C4-2B (cell line): ENCODE results near the gene MSANTD4.

Source experiments
- ZFX ChIP-seq: fragments of 450-650 bp; IDR thresholded peaks from 2 replicates; pipeline ENCODE4 v1.6.1; 2017
- TF ChIP-seq, protein P1 (sequence below): fragments of 450-650 bp; conservative IDR thresholded peaks from 2 replicates; pipeline ENCODE4 v1.5.1; 2017; ENCODE audit warnings: mild to moderate bottlenecking

DNA sequence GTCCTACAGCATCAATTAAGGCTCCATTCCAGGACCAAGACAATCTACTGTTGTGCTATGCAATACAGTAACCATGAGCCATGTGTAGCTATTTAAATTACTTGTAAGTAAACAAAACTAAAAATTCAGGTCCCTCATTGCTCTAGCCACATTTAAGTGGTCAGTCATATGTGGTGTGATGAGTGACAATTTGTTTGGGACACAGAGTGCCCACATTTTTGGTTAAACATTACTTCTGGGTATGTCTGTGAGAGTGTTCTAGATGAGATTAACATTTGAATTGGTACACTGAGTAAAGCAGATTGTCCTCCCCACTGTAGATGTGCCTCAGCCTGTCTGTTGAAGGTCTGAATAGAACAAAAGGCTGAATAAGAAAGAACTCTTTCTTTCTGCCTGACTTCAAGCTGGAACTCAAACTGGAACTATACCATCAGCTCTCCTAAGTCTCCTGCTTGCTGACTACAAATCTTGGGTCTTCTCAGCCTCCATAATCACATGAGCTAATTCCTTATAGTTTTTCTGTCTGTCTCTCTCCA lies 39.3 kb upstream of the MSANTD4 start:
- TF ChIP-seq, protein P1, sequence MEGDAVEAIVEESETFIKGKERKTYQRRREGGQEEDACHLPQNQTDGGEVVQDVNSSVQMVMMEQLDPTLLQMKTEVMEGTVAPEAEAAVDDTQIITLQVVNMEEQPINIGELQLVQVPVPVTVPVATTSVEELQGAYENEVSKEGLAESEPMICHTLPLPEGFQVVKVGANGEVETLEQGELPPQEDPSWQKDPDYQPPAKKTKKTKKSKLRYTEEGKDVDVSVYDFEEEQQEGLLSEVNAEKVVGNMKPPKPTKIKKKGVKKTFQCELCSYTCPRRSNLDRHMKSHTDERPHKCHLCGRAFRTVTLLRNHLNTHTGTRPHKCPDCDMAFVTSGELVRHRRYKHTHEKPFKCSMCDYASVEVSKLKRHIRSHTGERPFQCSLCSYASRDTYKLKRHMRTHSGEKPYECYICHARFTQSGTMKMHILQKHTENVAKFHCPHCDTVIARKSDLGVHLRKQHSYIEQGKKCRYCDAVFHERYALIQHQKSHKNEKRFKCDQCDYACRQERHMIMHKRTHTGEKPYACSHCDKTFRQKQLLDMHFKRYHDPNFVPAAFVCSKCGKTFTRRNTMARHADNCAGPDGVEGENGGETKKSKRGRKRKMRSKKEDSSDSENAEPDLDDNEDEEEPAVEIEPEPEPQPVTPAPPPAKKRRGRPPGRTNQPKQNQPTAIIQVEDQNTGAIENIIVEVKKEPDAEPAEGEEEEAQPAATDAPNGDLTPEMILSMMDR: no peak
- no peak for TF ChIP-seq ZFX
